Measurements from ENCODE around the gene PALMD. TPM values are rescaled to one million over a fixed set of nuclear protein-coding genes. Genes with fewer than 3 reads are reported as not detected.
A peak's percentile ranks its signal among the peaks of the same experiment; 100 is the strongest.

PALMD gene
- total RNA-seq, 3 donors from 2014 or later (not counting 1 experiment from before 2014, with no cell fraction given) = not detected

- TF ChIP-seq CTCF (IDR thresholded peaks at IDR 0.05) = peak; percentile 76
- no peaks in the 10 kb centered on the region for H3K9me3 ChIP-seq (ENCODE audit: control insufficient read depth, insufficient read depth, low read length)
- H3K4me3 ChIP-seq (ENCODE audit: low read length) = no peak overlapping the region
- no peak overlapping the region for H3K27ac Mint-ChIP-seq
- H3K36me3 ChIP-seq (ENCODE audit: control insufficient read depth, insufficient read depth, low read length) = peaks cover 2% of the 10 kb centered on the region
- H3K27me3 Mint-ChIP-seq (ENCODE audit: low read depth in 2 of 2) = no peaks in the 10 kb centered on the region
- peaks cover 6% of the 10 kb centered on the region for H3K4me1 ChIP-seq (ENCODE audit: control insufficient read depth, insufficient read depth, low read length)
- intact Hi-C loops (cut with micrococcal nuclease) = loop anchor here (5.0 to 10.0 kb wide), 2 partner anchors 523 to 915 kb away; no protein-coding TSS in a partner anchor
- WGBS (ENCODE audit: insufficient coverage) = 19% methylated on average over 3 of the region's 4 CpGs
- H3K36me3 Mint-ChIP-seq = no peaks in the 10 kb centered on the region
- H3K27me3 ChIP-seq (ENCODE audit: control insufficient read depth, insufficient read depth, low read length) = no peaks in the 10 kb centered on the region
- no peak overlapping the region for H3K27ac ChIP-seq (ENCODE audit: low read length)
- DNase-seq (peak; percentile 24 to 67), ATAC-seq (peak; percentile 49 to 66 (median 63))
- peaks cover 7 to 11% of the 10 kb centered on the region in 2 donors for H3K4me1 Mint-ChIP-seq
- no peak overlapping the region for H3K4me3 Mint-ChIP-seq
- no peaks in the 10 kb centered on the region for H3K9me3 Mint-ChIP-seq
Observed at GRCh38 chr1:99707535-99708142, 61.7 kb downstream of the PALMD start.

DNA sequence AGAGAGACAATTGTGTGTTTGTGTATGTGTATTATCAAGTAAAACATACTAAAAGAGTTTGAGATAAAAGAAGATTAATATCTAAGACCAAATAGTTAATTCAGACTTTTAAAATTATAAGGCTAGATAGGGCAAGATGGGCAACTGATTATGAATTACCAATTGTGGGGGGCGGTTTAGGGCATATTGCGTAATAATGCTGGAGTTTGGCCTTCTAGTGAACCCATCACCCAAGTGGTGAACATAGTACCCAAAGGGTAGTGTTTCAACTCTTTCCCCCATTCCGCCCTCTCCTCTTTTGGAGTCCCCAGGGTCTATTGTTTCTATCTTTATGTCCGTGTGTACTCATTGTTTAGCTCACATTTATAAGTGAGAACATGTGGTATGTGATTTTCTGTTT, 65.1 kb downstream of the PALMD start:
- H3K4me3 ChIP-seq (ENCODE audit: low read length) = no peak overlapping the region
- Mint-ChIP-seq H3K36me3 (no peaks in the 10 kb centered on the region), H3K4me3 (no peak overlapping the region), H3K9me3 (no peaks in the 10 kb centered on the region), H3K27ac (no peak overlapping the region), H3K27me3 (ENCODE audit: low read depth in 2 of 2) (no peaks in the 10 kb centered on the region), H3K4me1 (no peaks in the 10 kb centered on the region)
- 100% methylated on average over 2 of the region's 4 CpGs for WGBS (ENCODE audit: insufficient coverage)
- intact Hi-C loops (cut with micrococcal nuclease) = no loop called here
- no peak for TF ChIP-seq CTCF (IDR thresholded peaks at IDR 0.05)
- no peaks in the 10 kb centered on the region for H3K4me1 ChIP-seq (ENCODE audit: control insufficient read depth, insufficient read depth, low read length)
- no peak for ATAC-seq
- H3K27ac ChIP-seq (ENCODE audit: low read length) = no peak overlapping the region
- DNase-seq = no peak
- H3K27me3 ChIP-seq (ENCODE audit: control insufficient read depth, insufficient read depth, low read length) = no peaks in the 10 kb centered on the region
- no peaks in the 10 kb centered on the region for H3K9me3 ChIP-seq (ENCODE audit: control insufficient read depth, insufficient read depth, low read length)
- H3K36me3 ChIP-seq (ENCODE audit: control insufficient read depth, insufficient read depth, low read length) = peaks cover 2% of the 10 kb centered on the region

GRCh38 chr1:99713006-99713405, 67.1 kb downstream of the PALMD start:
- Mint-ChIP-seq H3K4me3 (no peak overlapping the region), H3K4me1 (no peaks in the 10 kb centered on the region), H3K9me3 (no peaks in the 10 kb centered on the region), H3K27ac (no peak overlapping the region), H3K36me3 (no peaks in the 10 kb centered on the region), H3K27me3 (ENCODE audit: low read depth in 2 of 2) (no peaks in the 10 kb centered on the region)
- ATAC-seq = no peak
- Histone ChIP-seq H3K27ac (ENCODE audit: low read length) (no peak overlapping the region), H3K4me3 (ENCODE audit: low read length) (no peak overlapping the region), H3K27me3 (ENCODE audit: control insufficient read depth, insufficient read depth, low read length) (no peaks in the 10 kb centered on the region), H3K4me1 (ENCODE audit: control insufficient read depth, insufficient read depth, low read length) (no peaks in the 10 kb centered on the region), H3K9me3 (ENCODE audit: control insufficient read depth, insufficient read depth, low read length) (no peaks in the 10 kb centered on the region), H3K36me3 (ENCODE audit: control insufficient read depth, insufficient read depth, low read length) (peaks cover 2% of the 10 kb centered on the region)
- 100% methylated on average over 2 of the region's 2 CpGs for WGBS (ENCODE audit: insufficient coverage)
- intact Hi-C loops (cut with micrococcal nuclease) = no loop called here
- no peak for TF ChIP-seq CTCF (IDR thresholded peaks at IDR 0.05)
- no peak for DNase-seq

DNA sequence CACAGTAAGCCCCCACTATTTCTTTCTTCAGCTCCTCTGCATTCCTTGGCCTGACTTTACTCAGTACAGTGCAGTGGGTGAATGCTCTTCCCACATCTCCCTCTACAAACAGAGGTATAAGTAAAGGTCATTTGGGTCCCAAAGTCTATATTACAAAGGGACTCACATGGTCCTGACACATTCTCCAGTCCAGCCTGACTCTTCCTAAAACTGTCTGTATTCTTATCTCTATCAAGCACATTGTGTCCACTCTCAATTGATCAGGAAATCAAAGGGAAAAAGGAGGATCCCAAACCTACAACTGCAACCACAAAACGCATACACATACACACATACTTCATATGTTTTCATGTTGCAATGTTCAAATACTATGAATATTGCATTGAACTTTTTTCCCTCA, 71.1 kb downstream of the PALMD start:
- H3K36me3 ChIP-seq (ENCODE audit: control insufficient read depth, insufficient read depth, low read length) = no peaks in the 10 kb centered on the region
- H3K27me3 Mint-ChIP-seq (ENCODE audit: low read depth in 2 of 2) = no peaks in the 10 kb centered on the region
- H3K27me3 ChIP-seq (ENCODE audit: control insufficient read depth, insufficient read depth, low read length) = no peaks in the 10 kb centered on the region
- H3K27ac Mint-ChIP-seq = no peak overlapping the region
- no CpG with 5 or more reads among the region's 1 CpG for WGBS (ENCODE audit: insufficient coverage)
- H3K9me3 ChIP-seq (ENCODE audit: control insufficient read depth, insufficient read depth, low read length) = no peaks in the 10 kb centered on the region
- no peaks in the 10 kb centered on the region for H3K36me3 Mint-ChIP-seq
- no peak for ATAC-seq
- no peaks in the 10 kb centered on the region for H3K4me1 Mint-ChIP-seq
- DNase-seq = no peak
- H3K4me3 Mint-ChIP-seq = no peak overlapping the region
- no peak for TF ChIP-seq CTCF (IDR thresholded peaks at IDR 0.05)
- no peaks in the 10 kb centered on the region for H3K9me3 Mint-ChIP-seq
- no peak overlapping the region for H3K4me3 ChIP-seq (ENCODE audit: low read length)
- H3K4me1 ChIP-seq (ENCODE audit: control insufficient read depth, insufficient read depth, low read length) = no peaks in the 10 kb centered on the region
- intact Hi-C loops (cut with micrococcal nuclease) = no loop called here
- no peak overlapping the region for H3K27ac ChIP-seq (ENCODE audit: low read length)
